ENCODE measurements around the gene ALK.

- TF ChIP-seq EP300 (IDR thresholded peaks at IDR 0.05; ENCODE audit: borderline replicate concordance in 1 of 2, low read depth in 1 of 2, low read length in 1 of 2) = no peak
- TF ChIP-seq CTCF (IDR thresholded peaks at IDR 0.05) = no peak
- no peak for TF ChIP-seq IRF3 (IDR thresholded peaks at IDR 0.05; ENCODE audit: low read depth, low read length)
Measured at GRCh38 chr2:29576231-29576630, 345.2 kb downstream of the ALK start.
